Activated naive CD8-positive, alpha-beta T cell treated with anti-CD3 and anti-CD28 coated beads, Interleukin-2, amount 50 U/mL, for 16 hours (primary cell): Measurements from ENCODE around the gene ANKRD27.
A peak's percentile ranks its signal among the peaks of the same experiment; 100 is the strongest.
"Not testable (repeated sequence)": the region's sequence is repeated elsewhere in the genome, so short reads cannot be mapped to it uniquely, and the experiment has no call there.

Experiments used
- DNase-seq: peaks from one replicate; pipeline ENCODE4 v3.0.0-alpha.2; 2020; ENCODE audit warnings: low read depth, low spot score

The ANKRD27 gene

GRCh38 chr19:32653599-32653915 lies 21.4 kb downstream of the ANKRD27 start:
- DNase-seq = no peak

GRCh38 chr19:32652894-32653598 lies 21.9 kb downstream of the ANKRD27 start:
- no peak for DNase-seq

GRCh38 chr19:32652331-32652730 lies 22.6 kb downstream of the ANKRD27 start:
- not testable (repeated sequence) for DNase-seq

- DNase-seq = no peak
Observed at GRCh38 chr19:32651729-32652140, 23.2 kb downstream of the ANKRD27 start.

GRCh38 chr19:32650671-32651070 lies 24.3 kb downstream of the ANKRD27 start:
- DNase-seq = no peak

- no peak for DNase-seq
Observed at GRCh38 chr19:32649751-32650150, 25.2 kb downstream of the ANKRD27 start.

GRCh38 chr19:32647361-32647760 lies 27.6 kb downstream of the ANKRD27 start:
- DNase-seq = no peak

- no peak for DNase-seq
Observed at GRCh38 chr19:32646556-32646955, 28.4 kb downstream of the ANKRD27 start.

- peak; percentile 41 for DNase-seq
Observed at GRCh38 chr19:32642771-32643170, 32.2 kb downstream of the ANKRD27 start.

- DNase-seq = no peak
Observed at GRCh38 chr19:32638625-32639024, 36.4 kb downstream of the ANKRD27 start.

- no peak for DNase-seq
Observed at GRCh38 chr19:32637480-32637879, 37.5 kb downstream of the ANKRD27 start.

GRCh38 chr19:32631381-32631780 lies 43.6 kb downstream of the ANKRD27 start:
- no peak for DNase-seq

- no peak for DNase-seq
Observed at GRCh38 chr19:32630338-32630737, 44.6 kb downstream of the ANKRD27 start.

GRCh38 chr19:32627714-32628270 lies 47.2 kb downstream of the ANKRD27 start:
- no peak for DNase-seq

GRCh38 chr19:32626969-32627368 lies 48.0 kb downstream of the ANKRD27 start:
- DNase-seq = no peak

GRCh38 chr19:32624410-32624809 lies 50.6 kb downstream of the ANKRD27 start:
- DNase-seq = no peak

GRCh38 chr19:32622002-32622401 lies 53.0 kb downstream of the ANKRD27 start:
- no peak for DNase-seq

- DNase-seq = no peak
Observed at GRCh38 chr19:32619051-32619685, 55.8 kb downstream of the ANKRD27 start.

GRCh38 chr19:32615569-32615968 lies 59.4 kb downstream of the ANKRD27 start:
- DNase-seq = no peak

- DNase-seq = no peak
Observed at GRCh38 chr19:32614916-32615315, 60.1 kb downstream of the ANKRD27 start.

- no peak for DNase-seq
Observed at GRCh38 chr19:32613008-32613407, 62.0 kb downstream of the ANKRD27 start.

GRCh38 chr19:32611161-32611560 lies 63.8 kb downstream of the ANKRD27 start:
- no peak for DNase-seq

- DNase-seq = no peak
Observed at GRCh38 chr19:32607479-32607878, 67.5 kb downstream of the ANKRD27 start.
